Upper lobe of left lung (tissue), 4 donors: Measurements from ENCODE around the gene AQP3.

Source experiments
- EP300 ChIP-seq, 4 donors: sonication (generic); formaldehyde crosslinking; IDR thresholded peaks; one replicate each; pipeline ENCODE4 v1.5.1; 2017; ENCODE audit warnings: antibody characterized with exemption in 4 of 4, control low read depth in 2 of 4
- POLR2A ChIP-seq, 4 donors: fragments of 450-650 bp; IDR thresholded peaks; one replicate each; pipeline ENCODE4 v1.5.1; 2016 to 2017; ENCODE audit warnings: antibody characterized with exemption in 4 of 4, mild to moderate bottlenecking in 2 of 4
- POLR2AphosphoS5 ChIP-seq, 2 donors: sonication (generic); formaldehyde crosslinking; IDR thresholded peaks; one replicate each; pipeline ENCODE4 v1.5.1; 2017; ENCODE audit warnings: antibody characterized with exemption in 2 of 2
- TF ChIP-seq, protein P1 (sequence below), 6 experiments: fragments of 450-650 bp in 4 of 6; fragments of 200-600 bp in 2 of 6; sonication (generic) in 2 of 6; IDR thresholded peaks; one replicate each; pipeline ENCODE4 v1.5.1; 2016 to 2019; ENCODE audit warnings: antibody characterized with exemption in 6 of 6

DNA sequence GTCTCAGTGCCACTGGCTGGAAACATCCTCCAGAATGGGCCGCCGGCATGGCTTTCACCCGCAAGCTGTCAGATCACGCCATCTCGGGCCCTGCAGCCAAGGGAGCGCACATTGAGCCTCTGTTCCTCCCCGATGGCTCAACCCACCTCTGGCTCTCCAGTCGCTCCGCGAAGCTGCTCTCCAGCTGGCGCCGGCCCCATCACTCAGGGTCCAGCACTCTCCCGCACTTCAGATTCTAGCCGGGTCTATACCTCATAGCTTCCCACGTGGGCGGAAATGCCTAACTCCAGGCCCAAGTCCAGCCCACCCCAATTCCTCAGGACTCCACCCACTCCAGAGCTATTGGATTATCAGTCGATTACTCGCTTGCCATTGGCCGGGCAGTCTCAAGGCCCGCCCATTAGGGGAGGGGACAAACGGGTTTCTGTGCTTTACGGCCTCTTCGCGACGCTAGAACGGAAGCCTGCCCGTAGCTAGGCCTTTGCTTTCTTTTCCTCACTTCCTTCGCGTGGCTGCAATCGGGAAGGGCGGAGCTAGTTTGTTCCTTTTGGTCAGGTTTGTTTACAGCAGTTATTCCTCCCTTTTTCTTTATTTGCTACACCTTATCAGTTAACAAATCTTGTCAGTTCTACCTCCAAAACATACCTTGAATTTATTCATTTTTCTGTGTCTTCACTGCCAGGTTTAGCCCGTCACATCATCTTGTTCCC is 26.4 kb upstream of the AQP3 start, which contains the start of gene NOL6:
- TF ChIP-seq POLR2AphosphoS5 (IDR thresholded peaks at IDR 0.05) (peak; percentile 89 to 90), POLR2A (IDR thresholded peaks at IDR 0.05) (peak in 3 of 4 donors; percentile 18 to 79 (median 61)), EP300 (IDR thresholded peaks at IDR 0.05) (peak in 1 of 4 donors; percentile 25)
- TF ChIP-seq, protein P1, sequence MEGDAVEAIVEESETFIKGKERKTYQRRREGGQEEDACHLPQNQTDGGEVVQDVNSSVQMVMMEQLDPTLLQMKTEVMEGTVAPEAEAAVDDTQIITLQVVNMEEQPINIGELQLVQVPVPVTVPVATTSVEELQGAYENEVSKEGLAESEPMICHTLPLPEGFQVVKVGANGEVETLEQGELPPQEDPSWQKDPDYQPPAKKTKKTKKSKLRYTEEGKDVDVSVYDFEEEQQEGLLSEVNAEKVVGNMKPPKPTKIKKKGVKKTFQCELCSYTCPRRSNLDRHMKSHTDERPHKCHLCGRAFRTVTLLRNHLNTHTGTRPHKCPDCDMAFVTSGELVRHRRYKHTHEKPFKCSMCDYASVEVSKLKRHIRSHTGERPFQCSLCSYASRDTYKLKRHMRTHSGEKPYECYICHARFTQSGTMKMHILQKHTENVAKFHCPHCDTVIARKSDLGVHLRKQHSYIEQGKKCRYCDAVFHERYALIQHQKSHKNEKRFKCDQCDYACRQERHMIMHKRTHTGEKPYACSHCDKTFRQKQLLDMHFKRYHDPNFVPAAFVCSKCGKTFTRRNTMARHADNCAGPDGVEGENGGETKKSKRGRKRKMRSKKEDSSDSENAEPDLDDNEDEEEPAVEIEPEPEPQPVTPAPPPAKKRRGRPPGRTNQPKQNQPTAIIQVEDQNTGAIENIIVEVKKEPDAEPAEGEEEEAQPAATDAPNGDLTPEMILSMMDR (IDR thresholded peaks at IDR 0.05) = no peak
